PFSK-1 (cell line): ENCODE results near the gene ABI1.

Experiments used
- REST ChIP-seq, 2 experiments: IDR thresholded peaks; 2 replicates each; pipeline versions ENCODE4 v1.6.1 to v1.8.0; 2011 to 2012; ENCODE audit warnings: low read depth in 2 of 2, low read length in 2 of 2, control low read depth in 1 of 2, inconsistent platforms in 1 of 2, mild to moderate bottlenecking in 1 of 2, moderate library complexity in 1 of 2; ENCODE audit not compliant: insufficient read depth in 1 of 2
- SIN3A ChIP-seq: IDR thresholded peaks from 2 replicates; pipeline ENCODE4 v1.6.1; 2012; ENCODE audit warnings: mild to moderate bottlenecking, low read length, moderate library complexity, borderline replicate concordance; ENCODE audit not compliant: insufficient read depth
- TAF1 ChIP-seq: IDR thresholded peaks from 2 replicates; pipeline ENCODE4 v1.6.1; 2012; ENCODE audit warnings: low read length, control low read depth, borderline replicate concordance; ENCODE audit not compliant: insufficient read depth

- TF ChIP-seq REST (IDR thresholded peaks at IDR 0.05; ENCODE audit: insufficient read depth in 1 of 2, low read depth in 2 of 2, low read length in 2 of 2), result no peak
- no peak for TF ChIP-seq SIN3A
- no peak for TF ChIP-seq TAF1
Observed at GRCh38 chr10:26721561-26721960, 139.2 kb downstream of the ABI1 start.
